Measurements from ENCODE around the gene CHCHD10. TPM values are rescaled to one million over a fixed set of nuclear protein-coding genes. Genes with fewer than 3 reads are reported as not detected.
A peak's percentile ranks its signal among the peaks of the same experiment; 100 is the strongest.

Gene CHCHD10
- total RNA-seq, 1 experiment from 2014 or later, result 86.0 TPM

GRCh38 chr22:23772649-23773473, 5.1 kb upstream of the CHCHD10 start, which contains the start of gene MMP11:
Gene MMP11, plus strand, starts transcription at chr22:23772849. Its CDS starts 22 bp downstream, at chr22:23772871.
- POLR2A ChIA-PET, result interaction anchor here (0.6 to 2.2 kb wide), 2 partner anchors 8 to 15 kb away, joined by 3 to 8 read pairs; no protein-coding TSS in a partner anchor
- Mint-ChIP-seq H3K27me3 (ENCODE audit: insufficient read depth, unreplicated experiment) (no peaks in the 10 kb centered on the region), H3K27ac (ENCODE audit: low read depth, unreplicated experiment) (no peak within 1 kb of the TSS)

GRCh38 chr22:23772315-23772648, 4.5 kb upstream of the CHCHD10 start:
- no peak for DNase-seq (ENCODE audit: unreplicated experiment)
- Mint-ChIP-seq H3K36me3 (ENCODE audit: insufficient read depth, unreplicated experiment) (peaks cover 6% of the 10 kb centered on the region), H3K4me3 (ENCODE audit: unreplicated experiment) (peak overlapping the region; percentile 40), H3K4me1 (ENCODE audit: insufficient read depth, unreplicated experiment) (peaks cover 15% of the 10 kb centered on the region), H3K9me3 (ENCODE audit: unreplicated experiment) (no peaks in the 10 kb centered on the region), H3K27ac (ENCODE audit: low read depth, unreplicated experiment) (no peak overlapping the region), H3K27me3 (ENCODE audit: insufficient read depth, unreplicated experiment) (no peaks in the 10 kb centered on the region)
- no peak for TF ChIP-seq CTCF (IDR thresholded peaks at IDR 0.05; ENCODE audit: unreplicated experiment)
- POLR2A ChIA-PET, result interaction anchor here (0.6 to 2.2 kb wide), 2 partner anchors 9 to 16 kb away, joined by 3 to 8 read pairs; no protein-coding TSS in a partner anchor
- no TSS peak for BruUV-seq (replicated peaks)
- CTCF ChIA-PET, result interaction anchor here (7.0 kb wide), 1 partner anchor 78 kb away, joined by 53 read pairs; no protein-coding TSS in a partner anchor
- intact Hi-C loops (cut with micrococcal nuclease), result no loop called here

More at GRCh38 chr22:23772649-23773473, 5.1 kb upstream of the CHCHD10 start, which contains the start of gene MMP11:
- peaks cover 6% of the 10 kb centered on the region for H3K36me3 Mint-ChIP-seq (ENCODE audit: insufficient read depth, unreplicated experiment)
- CTCF ChIA-PET, result interaction anchor here (0.6 to 7.0 kb wide), 2 partner anchors 19 to 77 kb away, joined by 3 to 53 read pairs; partner anchors contain the start of gene VPREB3
- no TSS peak for BruUV-seq (replicated peaks)
- H3K9me3 Mint-ChIP-seq (ENCODE audit: unreplicated experiment), result no peaks in the 10 kb centered on the region
- H3K4me3 Mint-ChIP-seq (ENCODE audit: unreplicated experiment), result peak within 1 kb of the TSS; percentile 40
- TF ChIP-seq CTCF (IDR thresholded peaks at IDR 0.05; ENCODE audit: unreplicated experiment), result no peak
- peak; percentile 27 for DNase-seq (ENCODE audit: unreplicated experiment)
- peaks cover 15% of the 10 kb centered on the region for H3K4me1 Mint-ChIP-seq (ENCODE audit: insufficient read depth, unreplicated experiment)
- intact Hi-C loops (cut with micrococcal nuclease), result no loop called here

GRCh38 chr22:23769321-23769965, 1.7 kb upstream of the CHCHD10 start:
- Mint-ChIP-seq H3K9me3 (ENCODE audit: unreplicated experiment) (no peaks in the 10 kb centered on the region), H3K4me3 (ENCODE audit: unreplicated experiment) (no peak overlapping the region), H3K27me3 (ENCODE audit: insufficient read depth, unreplicated experiment) (no peaks in the 10 kb centered on the region), H3K36me3 (ENCODE audit: insufficient read depth, unreplicated experiment) (peaks cover 6% of the 10 kb centered on the region), H3K27ac (ENCODE audit: low read depth, unreplicated experiment) (no peak overlapping the region), H3K4me1 (ENCODE audit: insufficient read depth, unreplicated experiment) (peaks cover 18% of the 10 kb centered on the region)
- ChIA-PET POLR2A (interaction anchor here (2.0 kb wide), 1 partner anchor 82 kb away, joined by 11 read pairs; no protein-coding TSS in a partner anchor), CTCF (interaction anchor here (0.6 to 7.0 kb wide), 8 partner anchors 16 to 1054 kb away, joined by 3 to 53 read pairs (median 5); no protein-coding TSS in a partner anchor)
- no peak for DNase-seq (ENCODE audit: unreplicated experiment)
- intact Hi-C loops (cut with micrococcal nuclease), result loop anchor here (5.0 kb wide), 2 partner anchors 78 to 227 kb away; no protein-coding TSS in a partner anchor
- no peak for TF ChIP-seq CTCF (IDR thresholded peaks at IDR 0.05; ENCODE audit: unreplicated experiment)
- no TSS peak for BruUV-seq (replicated peaks)

GRCh38 chr22:23767303-23767672, 484 bp downstream of the CHCHD10 start:
- Mint-ChIP-seq H3K4me3 (ENCODE audit: unreplicated experiment) (peak overlapping the region; percentile 69), H3K36me3 (ENCODE audit: insufficient read depth, unreplicated experiment) (no peaks in the 10 kb centered on the region), H3K9me3 (ENCODE audit: unreplicated experiment) (no peaks in the 10 kb centered on the region), H3K27me3 (ENCODE audit: insufficient read depth, unreplicated experiment) (no peaks in the 10 kb centered on the region), H3K27ac (ENCODE audit: low read depth, unreplicated experiment) (no peak overlapping the region), H3K4me1 (ENCODE audit: insufficient read depth, unreplicated experiment) (peaks cover 9% of the 10 kb centered on the region)
- POLR2A ChIA-PET, result interaction anchor here (1.0 to 2.0 kb wide), 7 partner anchors 15 to 146 kb away, joined by 3 to 12 read pairs (median 5); partner anchors contain the start of genes SLC2A11 and ZNF70
- no TSS peak for BruUV-seq (replicated peaks)
- no peak for DNase-seq (ENCODE audit: unreplicated experiment)
- CTCF ChIA-PET, result interaction anchor here (0.5 to 7.0 kb wide), 8 partner anchors 9 to 1548 kb away, joined by 3 to 53 read pairs (median 4); partner anchors contain the start of gene VPREB3
- no peak for TF ChIP-seq CTCF (IDR thresholded peaks at IDR 0.05; ENCODE audit: unreplicated experiment)
- intact Hi-C loops (cut with micrococcal nuclease), result loop anchor here (5.0 kb wide), 2 partner anchors 80 to 225 kb away; no protein-coding TSS in a partner anchor
